HepG2 (cell line): Measurements from ENCODE around the gene CSNK1D. TPM values are rescaled to one million over a fixed set of nuclear protein-coding genes. Genes with fewer than 3 reads are reported as not detected.

ENCODE experiments used
- AGO2 ChIP-seq: fragments of 200-400 bp; formaldehyde crosslinking; optimal IDR thresholded peaks from 2 replicates; pipeline ENCODE3; 2017; ENCODE audit warnings: mild to moderate bottlenecking, low read depth, low read length, moderate library complexity
- CBX5 ChIP-seq: sonication (generic); formaldehyde crosslinking; IDR thresholded peaks from 2 replicates; pipeline ENCODE4 v1.4.0; 2020; ENCODE audit warnings: missing genetic modification reagents, borderline replicate concordance
- CHD2 ChIP-seq: IDR thresholded peaks from 2 replicates; pipeline ENCODE4 v1.6.1; 2011; ENCODE audit warnings: low read depth, low read length, improper control_type of control experiment
- EHMT2 ChIP-seq: fragments of 200-600 bp; sonication (generic); IDR thresholded peaks from 2 replicates; pipeline ENCODE4 v1.7.0; 2017; ENCODE audit warnings: antibody characterized with exemption, low read depth, low read length, borderline replicate concordance
- GZF1 ChIP-seq: sonication (generic); formaldehyde crosslinking; IDR thresholded peaks from 2 replicates; pipeline ENCODE4 v1.5.1; 2020; ENCODE audit warnings: mild to moderate bottlenecking, missing genetic modification reagents
- HOXA7 ChIP-seq: sonication (generic); formaldehyde crosslinking; IDR thresholded peaks from 2 replicates; pipeline ENCODE4 v1.8.1; 2022; ENCODE audit warnings: mild to moderate bottlenecking, missing genetic modification reagents, moderate library complexity
- KDM6A ChIP-seq: IDR thresholded peaks from 2 replicates; pipeline ENCODE4 v1.6.1; 2016; ENCODE audit warnings: low read depth
- KLF13 ChIP-seq: sonication (generic); formaldehyde crosslinking; IDR thresholded peaks from 2 replicates; pipeline ENCODE4 v1.4.0; 2020; ENCODE audit warnings: mild to moderate bottlenecking, missing genetic modification reagents
- MEIS1 ChIP-seq: sonication (generic); formaldehyde crosslinking; IDR thresholded peaks from 2 replicates; pipeline ENCODE4 v1.9.0; 2021; ENCODE audit warnings: mild to moderate bottlenecking, missing genetic modification reagents, moderate library complexity, borderline replicate concordance
- MTF2 ChIP-seq: sonication (generic); formaldehyde crosslinking; IDR thresholded peaks from 2 replicates; pipeline ENCODE4 v1.5.0; 2020; ENCODE audit warnings: missing genetic modification reagents, borderline replicate concordance
- PHB2 ChIP-seq: fragments of 450-650 bp; IDR thresholded peaks from 2 replicates; pipeline ENCODE4 v1.6.1; 2018; ENCODE audit not compliant: partially characterized antibody
- RBAK ChIP-seq: sonication (generic); formaldehyde crosslinking; IDR thresholded peaks from 2 replicates; pipeline ENCODE4 v1.5.1; 2020; ENCODE audit warnings: mild to moderate bottlenecking, missing genetic modification reagents
- RBFOX2 ChIP-seq: fragments of 200-400 bp; formaldehyde crosslinking; IDR thresholded peaks from 2 replicates; pipeline ENCODE4 v1.6.1; 2017; ENCODE audit warnings: low read depth, mild to moderate bottlenecking, low read length
- SMARCC2 ChIP-seq: fragments of 450-650 bp; IDR thresholded peaks from 2 replicates; pipeline ENCODE4 v1.6.1; 2017; ENCODE audit warnings: antibody characterized with exemption, mild to moderate bottlenecking
- U2AF1 ChIP-seq: fragments of 200-400 bp; formaldehyde crosslinking; optimal IDR thresholded peaks from 2 replicates; pipeline ENCODE3; 2017; ENCODE audit warnings: mild to moderate bottlenecking, low read depth, low read length
- ZBTB49 ChIP-seq: sonication (generic); formaldehyde crosslinking; IDR thresholded peaks from 2 replicates; pipeline ENCODE4 v1.4.0; 2020; ENCODE audit warnings: missing genetic modification reagents, borderline replicate concordance
- ZNF101 ChIP-seq: sonication (generic); formaldehyde crosslinking; IDR thresholded peaks from 2 replicates; pipeline ENCODE4 v1.4.0; 2020; ENCODE audit warnings: mild to moderate bottlenecking, low read depth, missing genetic modification reagents, borderline replicate concordance
- ZNF17 ChIP-seq: sonication (generic); formaldehyde crosslinking; IDR thresholded peaks from 2 replicates; pipeline ENCODE4 v1.5.0; 2020; ENCODE audit warnings: mild to moderate bottlenecking, missing genetic modification reagents
- ZNF530 ChIP-seq: sonication (generic); formaldehyde crosslinking; IDR thresholded peaks from 2 replicates; pipeline ENCODE4 v1.5.0; 2020; ENCODE audit warnings: low read depth, mild to moderate bottlenecking, missing genetic modification reagents
- polyA plus RNA-seq, 8 experiments: library from polyadenylated mRNA; depleted of rRNA in 3 of 8; stranded (reverse) in 7 of 8; unstranded in 1 of 8; fragments of >200 nt; fragmentation: Illumina TruSeq in 4 of 8; extraction: Trizol in 4 of 8; gene quantifications; 2 replicates each; pipeline versions ENCODE4 v1.2.1 to v1.2.3, GENCODE V29; 2011 to 2016; ENCODE audit warnings: low read depth in 4 of 8, missing spikeins in 1 of 8, mixed read lengths in 1 of 8; ENCODE audit not compliant: insufficient read depth in 1 of 8
- total RNA-seq, 5 experiments: library from RNA; depleted of rRNA; stranded (reverse); fragments of >200 nt; fragmentation: Illumina TruSeq; extraction: Trizol; gene quantifications; 2 replicates each; pipeline ENCODE4 v1.2.3, GENCODE V29; 2016; ENCODE audit warnings: low read depth in 1 of 5
- TF ChIP-seq, protein P1 (sequence below): sonication (generic); formaldehyde crosslinking; IDR thresholded peaks from 2 replicates; pipeline ENCODE4 v1.5.0; 2020; ENCODE audit warnings: mild to moderate bottlenecking, low read depth, missing genetic modification reagents, borderline replicate concordance
- TF ChIP-seq, protein P2 (sequence below): IDR thresholded peaks from 2 replicates; pipeline ENCODE4 v1.6.1; 2012; ENCODE audit warnings: low read depth, low read length, improper control_type of control experiment
- TF ChIP-seq, protein P3 (sequence below): sonication (generic); formaldehyde crosslinking; IDR thresholded peaks from 2 replicates; pipeline ENCODE4 v1.5.1; 2020; ENCODE audit warnings: mild to moderate bottlenecking, missing genetic modification reagents

The CSNK1D gene
- total and polyA plus RNA-seq, 2 of the 13 experiments (the other 11 are each of a cell fraction or from before 2014, with no cell fraction given) = 31.5 to 128 TPM

DNA sequence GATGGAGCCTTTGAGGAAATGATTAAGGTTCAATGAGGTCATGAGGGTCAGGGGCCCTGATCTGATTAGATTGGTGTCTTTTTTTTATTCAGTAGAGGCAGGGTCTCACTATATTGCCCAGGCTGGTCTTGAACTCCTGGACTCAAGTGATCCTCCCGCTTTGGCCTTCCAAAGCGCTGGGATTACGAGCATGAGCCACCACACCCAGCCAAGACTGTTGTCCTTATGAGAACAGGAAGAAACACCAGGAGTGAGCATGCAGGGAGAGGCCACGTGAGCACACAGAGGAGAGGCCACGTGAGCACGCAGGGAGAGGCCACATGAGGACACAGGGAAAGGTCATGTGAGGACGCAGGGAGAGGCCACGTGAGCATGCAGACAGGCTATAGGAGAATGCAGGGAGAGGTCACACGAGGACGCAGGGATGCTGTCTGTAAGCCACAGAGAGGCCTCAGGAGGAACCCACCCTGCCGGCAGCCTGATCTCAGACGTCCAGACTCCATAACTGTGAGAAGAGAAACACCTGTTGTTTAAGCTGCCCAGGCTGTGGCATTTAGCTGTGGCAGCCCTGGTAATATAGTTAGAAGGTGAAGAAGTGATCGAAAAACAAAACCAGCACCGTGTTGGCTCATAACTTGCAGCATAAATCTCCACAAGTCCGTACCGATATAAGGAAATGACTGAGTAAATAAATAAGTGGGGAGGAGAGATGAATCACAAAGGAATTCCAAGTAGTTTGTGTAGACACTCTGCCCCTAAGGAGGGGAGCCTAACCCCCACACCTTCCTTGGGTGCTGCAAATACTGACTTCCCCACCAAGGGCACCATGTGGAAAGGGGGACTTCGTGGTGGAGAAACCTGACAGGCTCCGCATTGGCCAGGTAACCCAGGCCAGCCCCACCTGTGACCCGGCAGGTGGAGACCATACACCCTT lies 14.6 kb upstream of the CSNK1D start (continued):
- peak; percentile 47 for TF ChIP-seq MEIS1
- peak; percentile 93; the same call in 1 of the 2 replicates for TF ChIP-seq CBX5 (CRISPR knock-in tag)
- TF ChIP-seq GZF1 = no peak
- no peak for TF ChIP-seq EHMT2
- TF ChIP-seq CHD2 = peak; percentile 61; the same call in 1 of the 2 replicates
- TF ChIP-seq, protein P1, sequence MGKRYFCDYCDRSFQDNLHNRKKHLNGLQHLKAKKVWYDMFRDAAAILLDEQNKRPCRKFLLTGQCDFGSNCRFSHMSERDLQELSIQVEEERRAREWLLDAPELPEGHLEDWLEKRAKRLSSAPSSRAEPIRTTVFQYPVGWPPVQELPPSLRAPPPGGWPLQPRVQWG (CRISPR knock-in tag) = no peak
- no peak; the same call in 1 of the 2 replicates for TF ChIP-seq KLF13 (CRISPR knock-in tag)
- peak; percentile 75 for TF ChIP-seq KDM6A
- TF ChIP-seq PHB2 = no peak
- TF ChIP-seq AGO2 = no peak
- TF ChIP-seq ZBTB49 (CRISPR knock-in tag) = peak; percentile 27; the same call in 1 of the 2 replicates
- no peak for TF ChIP-seq ZNF530 (CRISPR knock-in tag)
- TF ChIP-seq, protein P2, sequence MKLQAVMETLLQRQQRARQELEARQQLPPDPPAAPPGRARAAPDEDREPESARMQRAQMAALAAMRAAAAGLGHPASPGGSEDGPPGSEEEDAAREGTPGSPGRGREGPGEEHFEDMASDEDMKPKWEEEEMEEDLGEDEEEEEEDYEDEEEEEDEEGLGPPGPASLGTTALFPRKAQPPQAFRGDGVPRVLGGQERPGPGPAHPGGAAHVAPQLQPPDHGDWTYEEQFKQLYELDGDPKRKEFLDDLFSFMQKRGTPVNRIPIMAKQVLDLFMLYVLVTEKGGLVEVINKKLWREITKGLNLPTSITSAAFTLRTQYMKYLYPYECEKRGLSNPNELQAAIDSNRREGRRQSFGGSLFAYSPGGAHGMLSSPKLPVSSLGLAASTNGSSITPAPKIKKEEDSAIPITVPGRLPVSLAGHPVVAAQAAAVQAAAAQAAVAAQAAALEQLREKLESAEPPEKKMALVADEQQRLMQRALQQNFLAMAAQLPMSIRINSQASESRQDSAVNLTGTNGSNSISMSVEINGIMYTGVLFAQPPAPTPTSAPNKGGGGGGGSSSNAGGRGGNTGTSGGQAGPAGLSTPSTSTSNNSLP = no peak; the same call in 1 of the 2 replicates
- TF ChIP-seq RBAK (CRISPR knock-in tag) = no peak; the same call in 1 of the 2 replicates
- no peak for TF ChIP-seq RBFOX2
- no peak for TF ChIP-seq ZNF101 (CRISPR knock-in tag)
- no peak for TF ChIP-seq SMARCC2
- no peak for TF ChIP-seq MTF2 (CRISPR knock-in tag)
- TF ChIP-seq, protein P3, sequence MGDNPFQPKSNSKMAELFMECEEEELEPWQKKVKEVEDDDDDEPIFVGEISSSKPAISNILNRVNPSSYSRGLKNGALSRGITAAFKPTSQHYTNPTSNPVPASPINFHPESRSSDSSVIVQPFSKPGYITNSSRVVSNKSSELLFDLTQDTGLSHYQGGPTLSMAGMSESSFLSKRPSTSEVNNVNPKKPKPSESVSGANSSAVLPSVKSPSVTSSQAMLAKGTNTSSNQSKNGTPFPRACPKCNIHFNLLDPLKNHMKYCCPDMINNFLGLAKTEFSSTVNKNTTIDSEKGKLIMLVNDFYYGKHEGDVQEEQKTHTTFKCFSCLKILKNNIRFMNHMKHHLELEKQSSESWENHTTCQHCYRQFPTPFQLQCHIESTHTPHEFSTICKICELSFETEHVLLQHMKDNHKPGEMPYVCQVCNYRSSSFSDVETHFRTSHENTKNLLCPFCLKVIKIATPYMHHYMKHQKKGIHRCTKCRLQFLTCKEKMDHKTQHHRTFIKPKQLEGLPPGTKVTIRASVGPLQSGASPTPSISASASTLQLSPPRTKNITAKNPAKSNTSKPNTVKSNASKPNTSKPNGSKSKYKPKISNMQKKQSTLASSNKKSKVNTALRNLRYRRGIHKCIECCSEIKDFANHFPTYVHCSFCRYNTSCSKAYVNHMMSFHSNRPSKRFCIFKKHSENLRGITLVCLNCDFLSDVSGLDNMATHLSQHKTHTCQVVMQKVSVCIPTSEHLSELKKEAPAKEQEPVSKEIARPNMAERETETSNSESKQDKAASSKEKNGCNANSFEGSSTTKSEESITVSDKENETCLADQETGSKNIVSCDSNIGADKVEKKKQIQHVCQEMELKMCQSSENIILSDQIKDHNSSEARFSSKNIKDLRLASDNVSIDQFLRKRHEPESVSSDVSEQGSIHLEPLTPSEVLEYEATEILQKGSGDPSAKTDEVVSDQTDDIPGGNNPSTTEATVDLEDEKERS = peak; percentile 93; the same call in 1 of the 2 replicates
- no peak for TF ChIP-seq HOXA7 (CRISPR knock-in tag)
- no peak for TF ChIP-seq U2AF1
- no peak for TF ChIP-seq ZNF17 (CRISPR knock-in tag)
